Measurements from ENCODE around the gene CUX1.
"Not testable (repeated sequence)": the region's sequence is repeated elsewhere in the genome, so short reads cannot be mapped to it uniquely, and the experiment has no call there.

The CUX1 gene

GRCh38 chr7:101819913-101820522 lies 2.6 kb downstream of the CUX1 start:
- no peak overlapping the region for H3K4me3 ChIP-seq (ENCODE audit: low read depth, low read length)
- no peak for TF ChIP-seq CTCF (IDR thresholded peaks at IDR 0.05; ENCODE audit: low read depth, low read length, missing control alignments)
- no peak for DNase-seq (ENCODE audit: low read depth)

GRCh38 chr7:101820703-101821102 lies 3.3 kb downstream of the CUX1 start:
- no peak overlapping the region for H3K4me3 ChIP-seq (ENCODE audit: low read depth, low read length)
- TF ChIP-seq CTCF (IDR thresholded peaks at IDR 0.05; ENCODE audit: low read depth, low read length, missing control alignments) = no peak
- no peak for DNase-seq (ENCODE audit: low read depth)

- not testable (repeated sequence) for H3K4me3 ChIP-seq (ENCODE audit: low read depth, low read length)
Measured at GRCh38 chr7:101822632-101823031, 5.2 kb downstream of the CUX1 start.

GRCh38 chr7:101823096-101823495 lies 5.7 kb downstream of the CUX1 start:
- no peak for TF ChIP-seq CTCF (IDR thresholded peaks at IDR 0.05; ENCODE audit: low read depth, low read length, missing control alignments)
- H3K4me3 ChIP-seq (ENCODE audit: low read depth, low read length) = no peak overlapping the region
- DNase-seq (ENCODE audit: low read depth) = no peak

More at GRCh38 chr7:101822632-101823031, 5.2 kb downstream of the CUX1 start:
- not testable (repeated sequence) for DNase-seq (ENCODE audit: low read depth)

- no peak for DNase-seq (ENCODE audit: low read depth)
- no peak overlapping the region for H3K4me3 ChIP-seq (ENCODE audit: low read depth, low read length)
- no peak for TF ChIP-seq CTCF (IDR thresholded peaks at IDR 0.05; ENCODE audit: low read depth, low read length, missing control alignments)
Measured at GRCh38 chr7:101823596-101823995, 6.2 kb downstream of the CUX1 start.

GRCh38 chr7:101824440-101824839 lies 7.0 kb downstream of the CUX1 start:
- TF ChIP-seq CTCF (IDR thresholded peaks at IDR 0.05; ENCODE audit: low read depth, low read length, missing control alignments) = no peak
- DNase-seq (ENCODE audit: low read depth) = no peak
- H3K4me3 ChIP-seq (ENCODE audit: low read depth, low read length) = no peak overlapping the region

GRCh38 chr7:101826081-101826835 lies 8.8 kb downstream of the CUX1 start:
- no peak for TF ChIP-seq CTCF (IDR thresholded peaks at IDR 0.05; ENCODE audit: low read depth, low read length, missing control alignments)
- DNase-seq (ENCODE audit: low read depth) = no peak
- no peak overlapping the region for H3K4me3 ChIP-seq (ENCODE audit: low read depth, low read length)

Data from GM12864 (cell line).